ENCODE data around the gene POLR1E. TPM values are rescaled to one million over a fixed set of nuclear protein-coding genes. Genes with fewer than 3 reads are reported as not detected.

POLR1E gene
- total RNA-seq, 1 experiment from 2014 or later: 60.9 TPM

GRCh38 chr9:37550781-37551180, 65.0 kb downstream of the POLR1E start:
- Histone ChIP-seq H4K20me1 (ENCODE audit: insufficient read depth) (no peaks in the 10 kb centered on the region), H3K9me3 (ENCODE audit: control insufficient read depth in 1 of 2, insufficient read depth in 1 of 2, low read depth in 1 of 2, low read length in 2 of 2) (no peaks in the 10 kb centered on the region), H2AFZ (ENCODE audit: low read depth, low read length, poor library complexity, severe bottlenecking) (no peak overlapping the region), H3K27ac (ENCODE audit: low read depth, low read length) (no peak overlapping the region), H3K79me2 (ENCODE audit: insufficient read depth, low read length) (no peaks in the 10 kb centered on the region), H3K4me3 (replicated peaks in 1 of 2; ENCODE audit: low read depth in 1 of 2, low read length in 2 of 2) (no peak overlapping the region), H3K4me1 (ENCODE audit: control insufficient read depth in 1 of 2, insufficient read depth in 2 of 2, low read length in 2 of 2) (0 out of 4 replicates have a peak, but pooled peaks cover 0 to 5% of the 10 kb centered on the region in 2 experiments), H3K27me3 (ENCODE audit: insufficient read depth, low read length) (no peaks in the 10 kb centered on the region), H3K36me3 (ENCODE audit: control insufficient read depth in 1 of 2, insufficient read depth in 2 of 2, low read length in 2 of 2) (no peaks in the 10 kb centered on the region), H3K9ac (ENCODE audit: low read length) (no peak overlapping the region), H3K9me2 (ENCODE audit: insufficient read depth) (no peaks in the 10 kb centered on the region), H3K4me2 (ENCODE audit: low read length) (no peak overlapping the region)
- no peak for DNase-seq (ENCODE audit: low read depth, low spot score)
- POLR2A ChIA-PET: no interaction called here
- TF ChIP-seq EZH2phosphoT487 (IDR thresholded peaks at IDR 0.05; ENCODE audit: borderline replicate concordance): no peak
- TF ChIP-seq FOSL1 (IDR thresholded peaks at IDR 0.05; ENCODE audit: low read depth): no peak
- TF ChIP-seq, protein P1, sequence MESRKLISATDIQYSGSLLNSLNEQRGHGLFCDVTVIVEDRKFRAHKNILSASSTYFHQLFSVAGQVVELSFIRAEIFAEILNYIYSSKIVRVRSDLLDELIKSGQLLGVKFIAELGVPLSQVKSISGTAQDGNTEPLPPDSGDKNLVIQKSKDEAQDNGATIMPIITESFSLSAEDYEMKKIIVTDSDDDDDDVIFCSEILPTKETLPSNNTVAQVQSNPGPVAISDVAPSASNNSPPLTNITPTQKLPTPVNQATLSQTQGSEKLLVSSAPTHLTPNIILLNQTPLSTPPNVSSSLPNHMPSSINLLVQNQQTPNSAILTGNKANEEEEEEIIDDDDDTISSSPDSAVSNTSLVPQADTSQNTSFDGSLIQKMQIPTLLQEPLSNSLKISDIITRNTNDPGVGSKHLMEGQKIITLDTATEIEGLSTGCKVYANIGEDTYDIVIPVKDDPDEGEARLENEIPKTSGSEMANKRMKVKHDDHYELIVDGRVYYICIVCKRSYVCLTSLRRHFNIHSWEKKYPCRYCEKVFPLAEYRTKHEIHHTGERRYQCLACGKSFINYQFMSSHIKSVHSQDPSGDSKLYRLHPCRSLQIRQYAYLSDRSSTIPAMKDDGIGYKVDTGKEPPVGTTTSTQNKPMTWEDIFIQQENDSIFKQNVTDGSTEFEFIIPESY (IDR thresholded peaks at IDR 0.05; ENCODE audit: extremely low read depth, insufficient replicate concordance, low read length): no peak
- TF ChIP-seq POLR2A (IDR thresholded peaks at IDR 0.05; ENCODE audit: borderline replicate concordance, extremely low read depth, insufficient read depth, insufficient read length): no peak
- ATAC-seq: no peak
- BruUV-seq (replicated peaks): no TSS peak
- RAD21 ChIA-PET (ENCODE audit: low non-redundant PET in 1 of 2, low total read pairs in 2 of 2, uncharacterized antibody in 2 of 2, unreplicated experiment in 2 of 2): no interaction called here
- intact Hi-C loops (cut with micrococcal nuclease): no loop called here
- CTCF ChIA-PET: no interaction called here

GRCh38 chr9:37551468-37551867, 65.7 kb downstream of the POLR1E start:
- POLR2A ChIA-PET: no interaction called here
- Histone ChIP-seq H2AFZ (ENCODE audit: low read depth, low read length, poor library complexity, severe bottlenecking) (no peak overlapping the region), H3K4me3 (replicated peaks in 1 of 2; ENCODE audit: low read depth in 1 of 2, low read length in 2 of 2) (no peak overlapping the region), H3K4me2 (ENCODE audit: low read length) (no peak overlapping the region), H3K9me3 (ENCODE audit: control insufficient read depth in 1 of 2, insufficient read depth in 1 of 2, low read depth in 1 of 2, low read length in 2 of 2) (no peaks in the 10 kb centered on the region), H3K27me3 (ENCODE audit: insufficient read depth, low read length) (no peaks in the 10 kb centered on the region), H3K4me1 (ENCODE audit: control insufficient read depth in 1 of 2, insufficient read depth in 2 of 2, low read length in 2 of 2) (0 out of 4 replicates have a peak, but pooled peaks cover 0 to 5% of the 10 kb centered on the region in 2 experiments), H3K27ac (ENCODE audit: low read depth, low read length) (no peak overlapping the region), H3K79me2 (ENCODE audit: insufficient read depth, low read length) (no peaks in the 10 kb centered on the region), H3K9ac (ENCODE audit: low read length) (no peak overlapping the region), H3K36me3 (ENCODE audit: control insufficient read depth in 1 of 2, insufficient read depth in 2 of 2, low read length in 2 of 2) (no peaks in the 10 kb centered on the region), H3K9me2 (ENCODE audit: insufficient read depth) (no peaks in the 10 kb centered on the region), H4K20me1 (ENCODE audit: insufficient read depth) (no peaks in the 10 kb centered on the region)
- CTCF ChIA-PET: no interaction called here
- BruUV-seq (replicated peaks): no TSS peak
- intact Hi-C loops (cut with micrococcal nuclease): no loop called here
- RAD21 ChIA-PET (ENCODE audit: low non-redundant PET in 1 of 2, low total read pairs in 2 of 2, uncharacterized antibody in 2 of 2, unreplicated experiment in 2 of 2): no interaction called here
- DNase-seq (ENCODE audit: low read depth, low spot score) (no peak), ATAC-seq (no peak)
- TF ChIP-seq EZH2 (IDR thresholded peaks at IDR 0.05) (no peak), SRF (IDR thresholded peaks at IDR 0.05; ENCODE audit: low read depth) (no peak), EGR1 (IDR thresholded peaks at IDR 0.05; ENCODE audit: low read depth) (no peak), POLR2AphosphoS5 (IDR thresholded peaks at IDR 0.05; ENCODE audit: low read depth, low read length) (no peak), TCF7L2 (IDR thresholded peaks at IDR 0.05; ENCODE audit: borderline replicate concordance, extremely low read depth, insufficient read depth, insufficient read length) (no peak), CEBPB (IDR thresholded peaks at IDR 0.05; ENCODE audit: low read depth) (no peak), CBX3 (IDR thresholded peaks at IDR 0.05; ENCODE audit: low read depth) (no peak), RAD21 (IDR thresholded peaks at IDR 0.05; ENCODE audit: low read depth) (no peak), JUND (IDR thresholded peaks at IDR 0.05) (no peak), SIN3A (IDR thresholded peaks at IDR 0.05; ENCODE audit: low read depth) (no peak), SP1 (IDR thresholded peaks at IDR 0.05; ENCODE audit: low read depth) (no peak), YY1 (IDR thresholded peaks at IDR 0.05; ENCODE audit: extremely low read depth, insufficient replicate concordance, low read depth, low read length) (no peak), EZH2phosphoT487 (IDR thresholded peaks at IDR 0.05; ENCODE audit: borderline replicate concordance) (no peak)
- TF ChIP-seq, protein P2, sequence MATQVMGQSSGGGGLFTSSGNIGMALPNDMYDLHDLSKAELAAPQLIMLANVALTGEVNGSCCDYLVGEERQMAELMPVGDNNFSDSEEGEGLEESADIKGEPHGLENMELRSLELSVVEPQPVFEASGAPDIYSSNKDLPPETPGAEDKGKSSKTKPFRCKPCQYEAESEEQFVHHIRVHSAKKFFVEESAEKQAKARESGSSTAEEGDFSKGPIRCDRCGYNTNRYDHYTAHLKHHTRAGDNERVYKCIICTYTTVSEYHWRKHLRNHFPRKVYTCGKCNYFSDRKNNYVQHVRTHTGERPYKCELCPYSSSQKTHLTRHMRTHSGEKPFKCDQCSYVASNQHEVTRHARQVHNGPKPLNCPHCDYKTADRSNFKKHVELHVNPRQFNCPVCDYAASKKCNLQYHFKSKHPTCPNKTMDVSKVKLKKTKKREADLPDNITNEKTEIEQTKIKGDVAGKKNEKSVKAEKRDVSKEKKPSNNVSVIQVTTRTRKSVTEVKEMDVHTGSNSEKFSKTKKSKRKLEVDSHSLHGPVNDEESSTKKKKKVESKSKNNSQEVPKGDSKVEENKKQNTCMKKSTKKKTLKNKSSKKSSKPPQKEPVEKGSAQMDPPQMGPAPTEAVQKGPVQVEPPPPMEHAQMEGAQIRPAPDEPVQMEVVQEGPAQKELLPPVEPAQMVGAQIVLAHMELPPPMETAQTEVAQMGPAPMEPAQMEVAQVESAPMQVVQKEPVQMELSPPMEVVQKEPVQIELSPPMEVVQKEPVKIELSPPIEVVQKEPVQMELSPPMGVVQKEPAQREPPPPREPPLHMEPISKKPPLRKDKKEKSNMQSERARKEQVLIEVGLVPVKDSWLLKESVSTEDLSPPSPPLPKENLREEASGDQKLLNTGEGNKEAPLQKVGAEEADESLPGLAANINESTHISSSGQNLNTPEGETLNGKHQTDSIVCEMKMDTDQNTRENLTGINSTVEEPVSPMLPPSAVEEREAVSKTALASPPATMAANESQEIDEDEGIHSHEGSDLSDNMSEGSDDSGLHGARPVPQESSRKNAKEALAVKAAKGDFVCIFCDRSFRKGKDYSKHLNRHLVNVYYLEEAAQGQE (IDR thresholded peaks at IDR 0.05; ENCODE audit: low read depth): no peak
- TF ChIP-seq, protein P3, sequence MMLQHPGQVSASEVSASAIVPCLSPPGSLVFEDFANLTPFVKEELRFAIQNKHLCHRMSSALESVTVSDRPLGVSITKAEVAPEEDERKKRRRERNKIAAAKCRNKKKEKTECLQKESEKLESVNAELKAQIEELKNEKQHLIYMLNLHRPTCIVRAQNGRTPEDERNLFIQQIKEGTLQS (IDR thresholded peaks at IDR 0.05): no peak
